Activated CD4-positive, alpha-beta T cell treated with anti-CD3 and anti-CD28 coated beads, Interleukin-2, amount 50 U/mL, for 16 hours (primary cell): ENCODE measurements around the gene FTO.

ENCODE experiments used
- DNase-seq: peaks from one replicate; pipeline ENCODE4 v3.0.0-alpha.2; 2020

FTO gene

GRCh38 chr16:54193665-54194333, 489.8 kb downstream of the FTO start:
- peak; percentile 49 for DNase-seq

- DNase-seq, result no peak
These were observed 490.4 kb downstream of the FTO start for GRCh38 chr16:54194334-54194743.

- no peak for DNase-seq
These were observed 493.8 kb downstream of the FTO start for GRCh38 chr16:54197758-54198157.

GRCh38 chr16:54199487-54200160, 495.7 kb downstream of the FTO start:
- DNase-seq, result no peak

GRCh38 chr16:54200161-54200534, 496.2 kb downstream of the FTO start:
- DNase-seq, result no peak

- DNase-seq, result no peak
These were observed 496.8 kb downstream of the FTO start for GRCh38 chr16:54200720-54201119.

GRCh38 chr16:54201200-54201599, 497.2 kb downstream of the FTO start:
- no peak for DNase-seq
